ENCODE data around the gene FBXL20.

FBXL20 gene

DNA sequence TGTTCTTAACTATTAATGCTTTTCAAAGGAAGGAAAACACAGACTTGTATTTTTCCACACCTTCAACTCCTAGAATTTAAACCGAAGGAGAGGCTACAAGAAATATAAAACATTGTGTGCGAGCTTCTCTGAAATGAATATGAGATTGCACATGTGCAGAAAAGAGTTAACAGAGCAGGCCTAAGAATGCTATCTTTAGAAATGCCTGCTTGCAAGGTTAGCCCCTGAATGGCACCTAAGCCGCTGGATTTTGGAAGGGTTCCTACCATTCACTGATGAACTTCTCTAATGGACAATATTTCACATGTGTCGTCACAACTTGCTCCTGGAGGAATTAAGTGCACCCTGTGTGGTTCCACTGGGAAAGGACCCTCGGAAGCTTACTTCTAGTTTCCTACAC is 69.3 kb downstream of the FBXL20 start:
- TF ChIP-seq, protein P1, sequence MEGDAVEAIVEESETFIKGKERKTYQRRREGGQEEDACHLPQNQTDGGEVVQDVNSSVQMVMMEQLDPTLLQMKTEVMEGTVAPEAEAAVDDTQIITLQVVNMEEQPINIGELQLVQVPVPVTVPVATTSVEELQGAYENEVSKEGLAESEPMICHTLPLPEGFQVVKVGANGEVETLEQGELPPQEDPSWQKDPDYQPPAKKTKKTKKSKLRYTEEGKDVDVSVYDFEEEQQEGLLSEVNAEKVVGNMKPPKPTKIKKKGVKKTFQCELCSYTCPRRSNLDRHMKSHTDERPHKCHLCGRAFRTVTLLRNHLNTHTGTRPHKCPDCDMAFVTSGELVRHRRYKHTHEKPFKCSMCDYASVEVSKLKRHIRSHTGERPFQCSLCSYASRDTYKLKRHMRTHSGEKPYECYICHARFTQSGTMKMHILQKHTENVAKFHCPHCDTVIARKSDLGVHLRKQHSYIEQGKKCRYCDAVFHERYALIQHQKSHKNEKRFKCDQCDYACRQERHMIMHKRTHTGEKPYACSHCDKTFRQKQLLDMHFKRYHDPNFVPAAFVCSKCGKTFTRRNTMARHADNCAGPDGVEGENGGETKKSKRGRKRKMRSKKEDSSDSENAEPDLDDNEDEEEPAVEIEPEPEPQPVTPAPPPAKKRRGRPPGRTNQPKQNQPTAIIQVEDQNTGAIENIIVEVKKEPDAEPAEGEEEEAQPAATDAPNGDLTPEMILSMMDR (IDR thresholded peaks at IDR 0.05; ENCODE audit: insufficient read depth, low read depth, low read length, missing control alignments) = no peak
- H3K4me3 ChIP-seq (ENCODE audit: low read length) = no peak overlapping the region
- DNase-seq (ENCODE audit: low read depth) = no peak

DNA sequence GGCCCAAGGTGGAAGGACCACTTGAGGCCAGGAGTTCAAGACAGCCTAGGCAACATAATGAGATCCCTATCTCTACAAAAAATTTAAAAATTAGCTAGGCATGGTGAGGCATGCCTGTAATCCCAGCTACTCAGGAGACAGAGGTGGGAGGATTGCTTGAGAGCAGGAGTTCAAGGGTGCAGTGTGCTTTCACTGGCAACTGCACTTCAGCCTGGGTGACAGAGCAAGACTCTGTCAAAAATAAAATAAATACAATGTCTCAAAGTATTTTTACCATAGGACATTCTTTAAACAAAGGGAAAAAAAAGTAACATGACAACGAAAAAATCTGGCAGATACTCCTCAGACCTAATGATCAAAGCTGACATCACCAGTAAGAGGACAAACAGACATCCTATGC is 72.6 kb downstream of the FBXL20 start:
- no peak overlapping the region for H3K4me3 ChIP-seq (ENCODE audit: low read length)
- TF ChIP-seq, protein P1 (IDR thresholded peaks at IDR 0.05; ENCODE audit: insufficient read depth, low read depth, low read length, missing control alignments) = no peak
- DNase-seq (ENCODE audit: low read depth) = no peak

DNA sequence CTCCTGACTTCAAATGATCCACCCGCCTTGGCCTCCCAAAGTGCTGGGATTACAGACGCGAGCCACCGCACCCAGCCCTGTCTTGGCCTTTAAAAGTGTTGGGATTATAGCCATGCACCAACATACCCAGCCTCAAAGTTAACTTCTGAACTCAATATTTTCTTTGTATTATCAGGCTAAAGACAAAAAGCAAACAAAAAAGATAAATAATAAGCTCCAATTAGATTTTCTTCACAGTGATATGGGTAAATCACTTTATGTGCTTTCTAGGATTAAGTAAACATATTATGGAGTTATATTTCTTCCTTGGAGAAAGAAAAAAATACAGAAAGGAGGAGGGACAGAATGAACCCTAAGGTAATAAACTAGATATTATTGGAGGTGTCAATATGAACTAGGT is 74.3 kb downstream of the FBXL20 start:
- no peak overlapping the region for H3K4me3 ChIP-seq (ENCODE audit: low read length)
- no peak for DNase-seq (ENCODE audit: low read depth)
- TF ChIP-seq, protein P1 (IDR thresholded peaks at IDR 0.05; ENCODE audit: insufficient read depth, low read depth, low read length, missing control alignments) = no peak

DNA sequence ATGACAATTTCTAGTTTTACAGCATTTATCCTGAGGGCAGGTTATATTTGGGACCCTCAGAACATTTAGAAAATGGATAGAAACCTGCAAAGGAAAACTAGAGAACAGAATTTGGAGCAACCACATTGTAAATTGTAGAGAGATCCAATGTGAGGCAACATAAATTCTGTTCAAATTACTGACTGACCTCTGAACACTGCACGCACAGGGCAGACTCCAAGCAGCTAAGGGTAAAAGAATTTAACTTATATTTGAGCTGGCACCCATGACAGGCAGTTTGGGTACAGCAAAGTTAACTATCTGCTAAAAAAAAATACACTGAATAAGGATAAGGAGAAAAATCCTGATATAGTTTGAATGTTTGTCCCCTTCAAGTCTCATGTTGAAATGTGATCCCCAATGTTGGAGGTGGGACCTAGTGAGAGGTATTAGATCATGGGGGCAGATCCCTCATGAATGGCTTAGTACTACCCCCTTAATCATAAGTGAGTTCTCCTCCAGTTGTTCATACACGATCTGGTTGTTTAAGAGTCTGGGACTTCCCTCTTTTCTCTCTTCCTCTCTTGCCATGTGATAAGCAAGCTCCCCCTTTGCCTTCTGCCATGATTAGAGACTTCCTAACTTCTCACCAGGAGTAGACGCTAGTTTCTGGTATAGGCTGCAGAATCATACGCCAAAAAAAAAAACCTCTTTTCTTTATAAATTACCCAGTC is 75.7 kb downstream of the FBXL20 start:
- TF ChIP-seq, protein P1 (IDR thresholded peaks at IDR 0.05; ENCODE audit: insufficient read depth, low read depth, low read length, missing control alignments) = no peak
- no peak overlapping the region for H3K4me3 ChIP-seq (ENCODE audit: low read length)

DNA sequence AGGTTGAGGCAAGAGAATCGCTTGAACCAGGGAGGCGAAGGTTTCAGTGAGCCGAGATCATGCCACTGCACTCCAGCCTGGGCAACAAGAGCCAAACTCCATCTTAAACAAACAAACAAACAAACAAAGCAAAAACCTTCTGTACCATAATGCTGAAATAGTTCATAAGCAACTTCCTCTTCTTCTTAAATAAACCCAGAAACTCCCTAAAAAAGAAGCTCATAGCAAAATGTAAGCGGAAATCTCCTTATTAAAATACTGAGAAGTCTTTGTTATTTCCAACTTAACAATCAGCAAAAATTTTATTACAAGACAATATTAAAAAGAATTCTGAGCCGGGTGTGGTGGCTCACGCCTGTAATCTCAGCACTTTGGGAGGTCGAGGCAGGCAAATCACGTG is 82.8 kb downstream of the FBXL20 start:
- TF ChIP-seq, protein P1 (IDR thresholded peaks at IDR 0.05; ENCODE audit: insufficient read depth, low read depth, low read length, missing control alignments) = no peak
- no peak for DNase-seq (ENCODE audit: low read depth)
- H3K4me3 ChIP-seq (ENCODE audit: low read length) = no peak overlapping the region

More for the DNA sequence above, 75.7 kb downstream of the FBXL20 start:
- no peak for DNase-seq (ENCODE audit: low read depth)

DNA sequence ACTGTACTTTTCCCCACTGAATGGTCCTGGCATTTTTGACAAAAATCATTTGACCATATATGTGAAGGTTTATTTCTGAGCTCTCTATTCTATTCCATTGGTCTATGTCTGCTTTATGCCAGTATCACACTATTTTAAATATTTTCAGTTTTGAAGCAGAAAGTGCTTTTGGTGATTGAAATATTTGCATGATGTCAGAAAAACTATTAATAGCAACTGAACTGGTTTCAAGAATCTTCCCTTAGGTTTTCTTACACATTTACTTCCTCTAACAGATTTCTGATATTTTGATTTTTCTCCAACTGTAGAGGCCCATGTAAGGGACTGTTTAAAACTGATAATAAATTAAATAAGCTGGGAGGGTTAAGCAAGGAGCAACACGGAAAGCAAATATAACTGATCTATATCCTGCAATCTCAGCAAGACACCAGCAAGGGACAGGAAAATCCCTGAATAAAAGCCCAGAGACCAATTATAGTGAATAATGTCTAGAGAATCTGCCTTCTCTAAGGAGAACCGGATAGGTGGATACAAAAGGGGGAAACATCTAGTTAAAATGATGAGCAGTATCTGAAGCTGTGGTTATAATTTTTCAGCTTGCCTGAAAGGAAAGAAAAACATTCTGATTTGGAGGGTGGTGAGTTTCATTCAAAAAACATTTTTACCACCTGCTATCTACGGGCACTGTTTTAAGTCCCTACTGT is 94.8 kb downstream of the FBXL20 start:
- H3K4me3 ChIP-seq (ENCODE audit: low read length) = no peak overlapping the region
- no peak for DNase-seq (ENCODE audit: low read depth)
- TF ChIP-seq, protein P1 (IDR thresholded peaks at IDR 0.05; ENCODE audit: insufficient read depth, low read depth, low read length, missing control alignments) = no peak

Measured in epithelial cell of esophagus (primary cell).